Lower lobe of right lung (tissue), 2 donors: ENCODE results near the gene MPZL3. TPM values are rescaled to one million over a fixed set of nuclear protein-coding genes. Genes with fewer than 3 reads are reported as not detected.

Source experiments
- ATAC-seq, 2 donors: fragments of 200-7000 bp; cut with Tn5 transposase; one replicate each; pipeline ENCODE4 v1.9.1; 2020 to 2022; ENCODE audit warnings: mild to moderate bottlenecking in 2 of 2, moderate library complexity in 2 of 2
- DNase-seq: peaks from one replicate; pipeline ENCODE4 v3.0.0-alpha.2; 2020
- H3K27ac ChIP-seq: fragments of 200-600 bp; one replicate; pipeline ENCODE4 v1.8.0; 2022
- H3K27me3 ChIP-seq: fragments of 200-600 bp; one replicate; pipeline ENCODE4 v1.8.0; 2022; ENCODE audit warnings: low read depth
- H3K36me3 ChIP-seq: fragments of 200-600 bp; one replicate; pipeline ENCODE4 v1.8.0; 2022; ENCODE audit warnings: mild to moderate bottlenecking
- H3K4me1 ChIP-seq: fragments of 200-600 bp; one replicate; pipeline ENCODE4 v1.8.0; 2022
- H3K4me3 ChIP-seq: fragments of 200-600 bp; one replicate; pipeline ENCODE4 v1.8.0; 2022; ENCODE audit warnings: mild to moderate bottlenecking
- H3K9me3 ChIP-seq: fragments of 200-600 bp; one replicate; pipeline ENCODE4 v1.8.0; 2022
- CTCF ChIP-seq: fragments of 200-600 bp; IDR thresholded peaks from one replicate; pipeline ENCODE4 v1.8.0; 2022; ENCODE audit warnings: antibody characterized with exemption, mild to moderate bottlenecking
- intact Hi-C: fragments of 100-400 bp; cut with DNase I; formaldehyde crosslinking; loops from one replicate; pipeline ENCODE4 v1.11.0; 2022
- total RNA-seq: library from RNA; stranded (reverse); fragmentation: NEBNext Ultra II Directional; extraction: Animal tissue kit (Norgen Biotek cat#: 25700); gene quantifications from one replicate; pipeline ENCODE4 v1.2.1, GENCODE V29; 2021
- donor health status: DM: no; HTN: yes; CAD: no; lungs with severe emphysema.

Gene MPZL3
- total RNA-seq, 1 donor from 2014 or later: 12.8 TPM

GRCh38 chr11:118222437-118222836, 29.7 kb downstream of the MPZL3 start:
- no peaks in the 10 kb centered on the region for H3K36me3 ChIP-seq
- ATAC-seq: no peak
- no peak for DNase-seq
- no peak for TF ChIP-seq CTCF
- intact Hi-C loops: no loop called here
- H3K27me3 ChIP-seq: no peaks in the 10 kb centered on the region
- H3K4me1 ChIP-seq: peaks cover 23% of the 10 kb centered on the region
- H3K9me3 ChIP-seq: no peaks in the 10 kb centered on the region
- H3K27ac ChIP-seq: no peak overlapping the region
- peak overlapping the region; percentile 51 for H3K4me3 ChIP-seq

- intact Hi-C loops: no loop called here
- TF ChIP-seq CTCF: no peak
- Histone ChIP-seq H3K4me3 (no peak overlapping the region), H3K9me3 (no peaks in the 10 kb centered on the region), H3K27me3 (no peaks in the 10 kb centered on the region), H3K36me3 (no peaks in the 10 kb centered on the region), H3K4me1 (peaks cover 21% of the 10 kb centered on the region), H3K27ac (no peak overlapping the region)
- no peak for ATAC-seq
- no peak for DNase-seq
These were observed 30.7 kb downstream of the MPZL3 start for GRCh38 chr11:118221419-118221818.

DNA sequence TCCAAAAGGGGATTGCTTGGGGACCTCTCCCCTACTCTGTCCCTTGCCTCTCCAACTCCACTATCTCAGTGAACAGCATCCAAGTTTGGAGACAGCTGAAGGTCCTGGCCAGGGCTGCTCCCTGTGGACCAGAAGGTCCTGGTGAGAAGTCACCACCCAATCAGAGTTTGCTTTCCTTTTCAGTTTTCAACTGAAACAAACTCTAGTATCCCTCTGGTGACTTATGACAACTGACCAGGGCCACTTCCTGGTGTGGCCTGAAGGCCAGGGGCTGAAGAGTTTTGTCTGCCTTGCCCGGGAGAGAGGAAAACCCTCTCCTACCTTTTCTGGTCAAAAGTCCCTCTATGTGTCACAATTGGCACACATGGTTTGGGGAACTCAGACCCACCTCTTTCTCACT, 32.4 kb downstream of the MPZL3 start:
- no peaks in the 10 kb centered on the region for H3K9me3 ChIP-seq
- intact Hi-C loops: no loop called here
- ATAC-seq: no peak
- peak overlapping the region; percentile 4 for H3K4me3 ChIP-seq
- peaks cover 17% of the 10 kb centered on the region for H3K4me1 ChIP-seq
- no peaks in the 10 kb centered on the region for H3K36me3 ChIP-seq
- TF ChIP-seq CTCF: no peak
- DNase-seq: no peak
- H3K27ac ChIP-seq: peak overlapping the region; percentile 18
- no peaks in the 10 kb centered on the region for H3K27me3 ChIP-seq

- Histone ChIP-seq H3K4me1 (peaks cover 17% of the 10 kb centered on the region), H3K27ac (peak overlapping the region; percentile 18), H3K36me3 (no peaks in the 10 kb centered on the region), H3K27me3 (no peaks in the 10 kb centered on the region), H3K9me3 (no peaks in the 10 kb centered on the region), H3K4me3 (no peak overlapping the region)
- no peak for TF ChIP-seq CTCF
- ATAC-seq (no peak), DNase-seq (no peak)
- intact Hi-C loops: no loop called here
These were observed 32.9 kb downstream of the MPZL3 start for GRCh38 chr11:118219244-118219643.

DNA sequence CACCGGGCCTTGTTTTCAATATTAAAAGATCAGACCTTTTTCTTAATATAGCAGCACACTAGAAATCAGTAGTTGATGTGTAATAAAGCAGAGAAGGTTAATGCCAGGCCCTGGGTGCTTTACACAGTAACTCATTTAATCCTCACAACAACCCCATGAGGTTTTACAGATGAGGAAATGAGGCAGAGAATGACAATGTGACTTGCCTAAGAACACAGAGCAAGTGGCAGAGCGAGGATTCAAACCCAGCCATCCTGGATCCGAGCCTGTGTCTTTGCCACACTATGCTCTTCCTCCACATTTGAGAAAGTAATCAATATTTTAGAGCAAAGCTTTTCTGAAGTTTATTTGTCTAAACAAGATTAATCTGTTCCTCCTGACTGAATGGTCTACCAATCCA, 34.6 kb downstream of the MPZL3 start:
- Histone ChIP-seq H3K4me1 (peaks cover 32% of the 10 kb centered on the region), H3K27me3 (no peaks in the 10 kb centered on the region), H3K9me3 (no peaks in the 10 kb centered on the region), H3K36me3 (no peaks in the 10 kb centered on the region), H3K4me3 (peak overlapping the region; percentile 4), H3K27ac (peak overlapping the region; percentile 9)
- DNase-seq: no peak
- intact Hi-C loops: no loop called here
- no peak for TF ChIP-seq CTCF
- ATAC-seq: no peak
